GM12878 (cell line): ENCODE data around the gene OXER1.

ENCODE experiments used
- MXI1 ChIP-seq: fragments of 150-350 bp; IDR thresholded peaks from 2 replicates; pipeline ENCODE4 v1.6.1; 2011; ENCODE audit warnings: low read depth, mild to moderate bottlenecking, inconsistent platforms, low read length, improper control_type of control experiment
- MYC ChIP-seq: IDR thresholded peaks from 2 replicates; pipeline ENCODE4 v1.6.1; 2011; ENCODE audit warnings: mild to moderate bottlenecking, low read length, moderate library complexity, inconsistent platforms; ENCODE audit not compliant: insufficient read depth, insufficient replicate concordance, insufficient read length, severe bottlenecking
- POLR2A ChIP-seq: IDR thresholded peaks from 2 replicates; pipeline ENCODE4 v1.6.1; 2011; ENCODE audit warnings: low read depth, mild to moderate bottlenecking, low read length
- RCOR1 ChIP-seq: conservative IDR thresholded peaks from 2 replicates; pipeline ENCODE4 v1.6.1; 2012; ENCODE audit warnings: low read depth, low read length, improper control_type of control experiment
- ZBTB33 ChIP-seq: fragments of 450-650 bp; IDR thresholded peaks from 2 replicates; pipeline ENCODE4 v1.6.1; 2017; ENCODE audit warnings: mild to moderate bottlenecking

GRCh38 chr2:42741140-42741539, 22.8 kb downstream of the OXER1 start:
- TF ChIP-seq ZBTB33 (no peak), RCOR1 (no peak), MXI1 (no peak), MYC (no peak), POLR2A (no peak)
